Cardiac fibroblast (primary cell): ENCODE data around the gene SIN3B.
"Not testable (repeated sequence)": the region's sequence is repeated elsewhere in the genome, so short reads cannot be mapped to it uniquely, and the experiment has no call there.

Experiments
- DNase-seq, 2 donors: peaks; one replicate each; pipeline versions ENCODE4 v3.0.0 to v3.0.0-alpha.2; 2010; ENCODE audit warnings: low read depth in 2 of 2
- H3K4me3 ChIP-seq, 2 donors: replicated peaks in 1 of 2; 1 replicate in 1 of 2; 2 replicates in 1 of 2; pipeline ENCODE4 v1.5.1; 2011; ENCODE audit warnings: low read depth in 2 of 2, low read length in 2 of 2, mild to moderate bottlenecking in 2 of 2, moderate library complexity in 1 of 2
- TF ChIP-seq, protein P1 (sequence below): IDR thresholded peaks from one replicate; pipeline ENCODE4 v1.5.1; 2011; ENCODE audit warnings: low read depth, mild to moderate bottlenecking, low read length, inconsistent platforms

Gene SIN3B

GRCh38 chr19:16790051-16790450 lies 39.1 kb upstream of the SIN3B start:
- H3K4me3 ChIP-seq = no peak overlapping the region
- TF ChIP-seq, protein P1, sequence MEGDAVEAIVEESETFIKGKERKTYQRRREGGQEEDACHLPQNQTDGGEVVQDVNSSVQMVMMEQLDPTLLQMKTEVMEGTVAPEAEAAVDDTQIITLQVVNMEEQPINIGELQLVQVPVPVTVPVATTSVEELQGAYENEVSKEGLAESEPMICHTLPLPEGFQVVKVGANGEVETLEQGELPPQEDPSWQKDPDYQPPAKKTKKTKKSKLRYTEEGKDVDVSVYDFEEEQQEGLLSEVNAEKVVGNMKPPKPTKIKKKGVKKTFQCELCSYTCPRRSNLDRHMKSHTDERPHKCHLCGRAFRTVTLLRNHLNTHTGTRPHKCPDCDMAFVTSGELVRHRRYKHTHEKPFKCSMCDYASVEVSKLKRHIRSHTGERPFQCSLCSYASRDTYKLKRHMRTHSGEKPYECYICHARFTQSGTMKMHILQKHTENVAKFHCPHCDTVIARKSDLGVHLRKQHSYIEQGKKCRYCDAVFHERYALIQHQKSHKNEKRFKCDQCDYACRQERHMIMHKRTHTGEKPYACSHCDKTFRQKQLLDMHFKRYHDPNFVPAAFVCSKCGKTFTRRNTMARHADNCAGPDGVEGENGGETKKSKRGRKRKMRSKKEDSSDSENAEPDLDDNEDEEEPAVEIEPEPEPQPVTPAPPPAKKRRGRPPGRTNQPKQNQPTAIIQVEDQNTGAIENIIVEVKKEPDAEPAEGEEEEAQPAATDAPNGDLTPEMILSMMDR = no peak
- no peak for DNase-seq

GRCh38 chr19:16791942-16792341 lies 37.3 kb upstream of the SIN3B start:
- no peak for DNase-seq
- no peak overlapping the region for H3K4me3 ChIP-seq
- TF ChIP-seq, protein P1 = no peak

DNA sequence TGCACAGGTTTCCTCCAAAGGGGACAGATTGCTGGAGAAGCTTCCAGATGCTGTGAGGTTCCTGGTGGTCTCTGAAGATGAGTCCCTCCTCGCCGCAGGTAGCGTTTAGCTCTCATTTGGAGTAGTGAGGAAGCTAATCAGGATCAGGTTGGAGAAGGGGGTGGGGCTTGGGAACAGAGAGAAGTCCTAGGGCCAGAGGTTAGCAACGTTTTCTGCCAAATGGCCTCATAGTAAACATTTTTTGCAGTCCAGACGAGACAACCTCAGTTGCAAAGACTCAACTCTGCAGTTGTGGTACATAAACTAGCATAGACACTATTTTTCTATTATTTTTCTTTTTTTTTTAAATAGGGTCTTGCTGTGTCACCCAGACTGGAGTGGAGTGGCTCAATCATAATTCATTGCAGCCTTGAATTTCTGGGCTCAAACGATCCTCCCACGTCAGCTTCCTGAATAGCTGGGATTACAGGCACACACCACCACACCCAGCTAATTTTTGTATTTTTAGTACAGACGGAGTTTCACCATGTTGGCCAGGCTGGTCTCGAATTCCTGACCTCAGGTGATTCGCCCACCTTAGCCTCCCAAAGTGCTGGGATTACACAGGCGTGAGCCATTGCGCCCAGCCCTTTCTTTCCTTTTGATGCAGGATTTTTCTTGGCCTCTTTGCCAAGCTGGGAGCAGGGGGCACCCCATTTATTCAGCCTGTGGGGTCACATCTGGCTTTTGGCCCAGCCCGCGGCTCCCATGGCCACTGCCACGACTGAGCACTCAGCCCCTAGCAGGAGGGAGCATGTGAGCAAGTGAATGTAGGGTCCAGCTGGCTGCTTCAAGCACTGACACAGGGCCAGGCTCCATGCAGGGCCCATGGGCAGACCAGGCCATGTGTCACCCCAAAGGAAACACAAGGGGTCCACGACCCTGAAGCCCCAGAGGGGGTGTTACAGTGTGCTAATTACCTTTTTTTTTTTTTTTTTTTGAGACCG lies 34.4 kb upstream of the SIN3B start:
- H3K4me3 ChIP-seq = no peak overlapping the region
- TF ChIP-seq, protein P1 = no peak
- no peak for DNase-seq

GRCh38 chr19:16795731-16796130 lies 33.5 kb upstream of the SIN3B start:
- DNase-seq = no peak
- TF ChIP-seq, protein P1 = no peak
- H3K4me3 ChIP-seq = no peak overlapping the region

DNA sequence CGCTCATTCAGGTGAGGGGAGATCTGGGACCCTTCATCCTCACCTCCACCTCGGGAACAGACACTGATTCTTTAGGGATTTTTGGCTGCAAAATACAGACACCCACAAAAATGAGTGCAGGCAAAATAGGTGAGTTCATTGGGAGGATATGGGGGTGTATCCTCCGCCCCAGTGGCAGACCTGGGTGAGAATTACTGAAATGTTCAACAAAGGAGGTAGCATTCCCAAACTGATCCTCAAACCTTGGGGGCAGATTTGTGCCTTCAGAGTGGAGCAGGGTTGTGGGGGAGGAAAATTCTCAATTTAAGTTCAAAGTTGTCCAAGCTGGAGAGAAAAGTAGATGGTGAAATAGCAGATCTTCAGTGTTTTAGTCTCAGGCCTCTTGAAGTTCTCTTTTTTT lies 31.3 kb upstream of the SIN3B start:
- no peak for DNase-seq
- H3K4me3 ChIP-seq = no peak overlapping the region
- TF ChIP-seq, protein P1 = no peak

DNA sequence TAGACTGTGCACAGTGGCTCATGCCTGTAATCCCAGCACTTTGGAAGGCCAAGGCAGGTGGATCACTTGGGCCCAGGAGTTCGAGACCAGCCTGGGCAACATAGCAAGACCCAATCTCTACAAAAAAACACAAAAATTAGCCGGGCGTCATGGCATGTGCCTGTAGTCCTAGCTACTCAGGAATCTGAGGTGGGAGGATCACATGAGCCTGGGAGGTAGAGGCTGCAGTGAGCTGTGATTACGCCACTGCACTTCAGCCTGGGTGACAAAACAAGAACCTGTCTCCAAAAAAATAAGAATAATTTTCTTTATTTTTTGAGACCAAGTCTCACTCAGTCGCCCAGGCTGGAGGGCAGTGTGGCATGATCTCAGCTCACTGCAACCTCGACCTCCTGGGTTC lies 30.9 kb upstream of the SIN3B start:
- not testable (repeated sequence) for H3K4me3 ChIP-seq, DNase-seq

- H3K4me3 ChIP-seq = no peak overlapping the region
- no peak for DNase-seq
- TF ChIP-seq, protein P1 = no peak
Measured at GRCh38 chr19:16799740-16800139, 29.5 kb upstream of the SIN3B start.
